HEK293 (cell line): ENCODE data around the gene AKIRIN1.
A peak's percentile ranks its signal among the peaks of the same experiment; 100 is the strongest.

Source experiments
- CTCF ChIA-PET: fragments of 350-600 bp; formaldehyde crosslinking; extraction: SDS; loops from one replicate; lab custom pipeline; 2021; ENCODE audit warnings: antibody characterized with exemption; lab: Yijun Ruan, JAX
- POLR2A ChIA-PET: fragments of 300-600 bp; formaldehyde crosslinking; extraction: SDS; loops from one replicate; lab custom pipeline; 2020; ENCODE audit warnings: antibody characterized with exemption, inconsistent platforms; lab: Yijun Ruan, JAX
- H3K27ac ChIP-seq: fragments of 200-500 bp; sonication (Bioruptor generic); 2 replicates; pipeline ENCODE4 v1.5.1; 2014; ENCODE audit warnings: low read depth, low read length, control low read depth, inconsistent platforms; ENCODE audit errors: extremely low read depth
- H3K36me3 ChIP-seq, 2 experiments: fragments of 200-500 bp in 1 of 2; sonication (Bioruptor generic) in 1 of 2; 1 replicate in 1 of 2; 2 replicates in 1 of 2; pipeline ENCODE4 v1.5.1; 2014 to 2017; ENCODE audit warnings: inconsistent platforms in 2 of 2, low read length in 2 of 2; ENCODE audit not compliant: control insufficient read depth in 2 of 2, insufficient read depth in 1 of 2
- H3K4me1 ChIP-seq: fragments of 200-500 bp; sonication (Bioruptor generic); 2 replicates; pipeline ENCODE4 v1.5.1; 2014; ENCODE audit warnings: mild to moderate bottlenecking, low read length, inconsistent platforms; ENCODE audit not compliant: control insufficient read depth, insufficient read depth
- H3K4me3 ChIP-seq: 2 replicates; pipeline ENCODE4 v1.5.1; 2011; ENCODE audit warnings: low read depth, mild to moderate bottlenecking, control low read depth, low read length, moderate library complexity
- H3K9me3 ChIP-seq: fragments of 200-500 bp; sonication (Bioruptor generic); 2 replicates; pipeline ENCODE4 v1.5.1; 2014; ENCODE audit warnings: low read depth, low read length, inconsistent platforms; ENCODE audit not compliant: control insufficient read depth, insufficient read depth
- BCL11B ChIP-seq: fragments of 450-650 bp; formaldehyde crosslinking; IDR thresholded peaks from 2 replicates; pipeline ENCODE4 v1.5.1; 2016; ENCODE audit warnings: low read depth, missing biosample characterization, missing genetic modification characterization
- EGR2 ChIP-seq: fragments of 450-650 bp; formaldehyde crosslinking; IDR thresholded peaks from 2 replicates; pipeline ENCODE4 v1.5.1; 2016; ENCODE audit warnings: low read depth, missing biosample characterization, missing genetic modification characterization
- IKZF3 ChIP-seq: fragments of 450-650 bp; IDR thresholded peaks from 2 replicates; pipeline ENCODE4 v1.5.0; 2018; ENCODE audit warnings: missing biosample characterization, mild to moderate bottlenecking, missing genetic modification characterization, moderate library complexity
- PRDM1 ChIP-seq: fragments of 450-650 bp; formaldehyde crosslinking; IDR thresholded peaks from 2 replicates; pipeline ENCODE4; 2016; ENCODE audit warnings: missing biosample characterization, missing genetic modification characterization
- RBAK ChIP-seq: fragments of 450-650 bp; formaldehyde crosslinking; IDR thresholded peaks from 2 replicates; pipeline ENCODE4 v1.5.1; 2016; ENCODE audit warnings: missing biosample characterization, missing genetic modification characterization
- SCRT1 ChIP-seq: fragments of 450-650 bp; formaldehyde crosslinking; IDR thresholded peaks from 2 replicates; pipeline ENCODE4 v1.5.1; 2016; ENCODE audit warnings: missing biosample characterization, missing genetic modification characterization, borderline replicate concordance
- SCRT2 ChIP-seq: fragments of 450-650 bp; formaldehyde crosslinking; IDR thresholded peaks from 2 replicates; pipeline ENCODE4 v1.5.1; 2016; ENCODE audit warnings: missing biosample characterization, missing genetic modification characterization
- SP2 ChIP-seq: fragments of 450-650 bp; formaldehyde crosslinking; IDR thresholded peaks from 2 replicates; pipeline ENCODE4 v1.5.1; 2016; ENCODE audit warnings: missing biosample characterization, missing genetic modification characterization
- ZBTB7A ChIP-seq: fragments of 450-650 bp; formaldehyde crosslinking; IDR thresholded peaks from 2 replicates; pipeline ENCODE4 v1.5.1; 2016; ENCODE audit warnings: low read depth, missing biosample characterization, missing genetic modification characterization
- ZBTB8A ChIP-seq: fragments of 450-650 bp; formaldehyde crosslinking; IDR thresholded peaks from 2 replicates; pipeline ENCODE4 v1.5.1; 2016; ENCODE audit warnings: missing biosample characterization, missing genetic modification characterization
- ZFP37 ChIP-seq: fragments of 450-650 bp; formaldehyde crosslinking; IDR thresholded peaks from 2 replicates; pipeline ENCODE4 v1.5.1; 2016; ENCODE audit warnings: missing biosample characterization, missing genetic modification characterization
- ZNF10 ChIP-seq: fragments of 450-650 bp; formaldehyde crosslinking; IDR thresholded peaks from 2 replicates; pipeline ENCODE4 v1.5.1; 2017; ENCODE audit warnings: missing biosample characterization, missing genetic modification characterization
- ZNF280D ChIP-seq: fragments of 450-650 bp; formaldehyde crosslinking; IDR thresholded peaks from 2 replicates; pipeline ENCODE4 v1.5.1; 2016; ENCODE audit warnings: missing biosample characterization, missing genetic modification characterization
- ZNF391 ChIP-seq: fragments of 450-650 bp; formaldehyde crosslinking; IDR thresholded peaks from 2 replicates; pipeline ENCODE4 v1.5.1; 2016; ENCODE audit warnings: low read depth, missing biosample characterization, missing genetic modification characterization, borderline replicate concordance
- ZNF449 ChIP-seq: fragments of 450-650 bp; formaldehyde crosslinking; IDR thresholded peaks from 2 replicates; pipeline ENCODE4 v1.5.1; 2017; ENCODE audit warnings: missing biosample characterization, mild to moderate bottlenecking, missing genetic modification characterization, moderate library complexity
- ZNF48 ChIP-seq: fragments of 450-650 bp; formaldehyde crosslinking; IDR thresholded peaks from 2 replicates; pipeline ENCODE4 v1.5.1; 2016; ENCODE audit warnings: missing biosample characterization, missing genetic modification characterization
- ZNF514 ChIP-seq: fragments of 450-650 bp; formaldehyde crosslinking; IDR thresholded peaks from 2 replicates; pipeline ENCODE4 v1.5.1; 2016; ENCODE audit warnings: missing biosample characterization, missing genetic modification characterization
- ZNF596 ChIP-seq: fragments of 450-650 bp; IDR thresholded peaks from 2 replicates; pipeline ENCODE4 v1.5.0; 2018; ENCODE audit warnings: missing biosample characterization, mild to moderate bottlenecking, missing genetic modification characterization, moderate library complexity
- ZNF600 ChIP-seq: fragments of 450-650 bp; formaldehyde crosslinking; IDR thresholded peaks from 2 replicates; pipeline ENCODE4 v1.5.1; 2016; ENCODE audit warnings: missing biosample characterization, missing genetic modification characterization
- ZNF623 ChIP-seq: fragments of 450-650 bp; formaldehyde crosslinking; IDR thresholded peaks from 2 replicates; pipeline ENCODE4 v1.5.1; 2016; ENCODE audit warnings: missing biosample characterization, missing genetic modification characterization
- ZNF660 ChIP-seq: fragments of 450-650 bp; IDR thresholded peaks from 2 replicates; pipeline ENCODE4 v1.5.1; 2018; ENCODE audit warnings: missing biosample characterization, mild to moderate bottlenecking, missing genetic modification characterization
- ZNF707 ChIP-seq: fragments of 450-650 bp; formaldehyde crosslinking; IDR thresholded peaks from 2 replicates; pipeline ENCODE4 v1.5.1; 2016; ENCODE audit warnings: missing biosample characterization, missing genetic modification characterization
- ZNF791 ChIP-seq: fragments of 450-650 bp; formaldehyde crosslinking; IDR thresholded peaks from 2 replicates; pipeline ENCODE4 v1.5.1; 2016; ENCODE audit warnings: missing biosample characterization, missing genetic modification characterization

The AKIRIN1 gene

GRCh38 chr1:38944547-38944946 is 46.5 kb upstream of the AKIRIN1 start:
- POLR2A ChIA-PET: no interaction called here
- CTCF ChIA-PET: interaction anchor here (0.7 kb wide), 1 partner anchor 599 kb away, joined by 4 read pairs; no protein-coding TSS in a partner anchor
- H3K27ac ChIP-seq: no peak overlapping the region

GRCh38 chr1:38950553-38950952 is 40.5 kb upstream of the AKIRIN1 start:
- no peak overlapping the region for H3K27ac ChIP-seq
- H3K4me1 ChIP-seq: no peaks in the 10 kb centered on the region
- TF ChIP-seq ZFP37 (tag by site-specific recombination) (no peak), ZNF596 (tag by site-specific recombination) (no peak), EGR2 (tag by site-specific recombination) (no peak), ZNF391 (tag by site-specific recombination) (no peak), BCL11B (no peak), ZNF623 (tag by site-specific recombination) (no peak), ZNF514 (tag by site-specific recombination) (no peak), PRDM1 (tag by site-specific recombination) (no peak), SP2 (no peak), ZBTB7A (tag by site-specific recombination) (no peak), ZNF10 (no peak), ZBTB8A (tag by site-specific recombination) (no peak), RBAK (no peak), ZNF707 (tag by site-specific recombination) (no peak), ZNF48 (tag by site-specific recombination) (no peak), ZNF791 (no peak), IKZF3 (no peak), ZNF280D (tag by site-specific recombination) (no peak), ZNF660 (tag by site-specific recombination) (no peak), ZNF600 (tag by site-specific recombination) (no peak)
- no peaks in the 10 kb centered on the region for H3K36me3 ChIP-seq
- no peaks in the 10 kb centered on the region for H3K9me3 ChIP-seq
- no peak overlapping the region for H3K4me3 ChIP-seq
- ChIA-PET CTCF (interaction anchor here (0.7 kb wide), 1 partner anchor 502 kb away, joined by 4 read pairs; no protein-coding TSS in a partner anchor), POLR2A (no interaction called here)

More at GRCh38 chr1:38944547-38944946, 46.5 kb upstream of the AKIRIN1 start:
- no peaks in the 10 kb centered on the region for H3K36me3 ChIP-seq
- TF ChIP-seq SCRT2 (tag by site-specific recombination): peak; percentile 65; the same call in 1 of the 2 replicates
- no peak for TF ChIP-seq ZNF449 (tag by site-specific recombination)
- peak; percentile 51; the same call in 1 of the 2 replicates for TF ChIP-seq SCRT1 (tag by site-specific recombination)
- no peaks in the 10 kb centered on the region for H3K9me3 ChIP-seq
- H3K4me3 ChIP-seq: no peak overlapping the region
- no peaks in the 10 kb centered on the region for H3K4me1 ChIP-seq
